Small intestine (tissue), 4 donors: ENCODE results near the gene USP17L11. TPM values are rescaled to one million over a fixed set of nuclear protein-coding genes. Genes with fewer than 3 reads are reported as not detected.

Source experiments
- polyA plus RNA-seq, 4 donors: library from polyadenylated mRNA; stranded (reverse) in 3 of 4; unstranded in 1 of 4; fragments of 200-250 nt in 3 of 4; fragments of 120-200 nt in 1 of 4; gene quantifications; one replicate each; pipeline versions ENCODE4 v1.2.1 to v1.2.3, GENCODE V29; 2013
- donor health status: healthy with polysubstance abuse.
- donor health status: Bipolar disorder and iron deficiency.
- donor health status: healthy.

The USP17L11 gene
- polyA plus RNA-seq, 4 donors = not detected

Other genes with a start within 250 kb of the USP17L11 start
- gene FAM90A26, start 45.0 kb upstream of the USP17L11 start, polyA plus RNA-seq = not detected
- gene USP17L10, start 4.7 kb upstream of the USP17L11 start, polyA plus RNA-seq = not detected
- not detected for gene USP17L12, start 4.7 kb downstream of the USP17L11 start, polyA plus RNA-seq
- not detected for gene USP17L13, start 9.5 kb downstream of the USP17L11 start, polyA plus RNA-seq
- gene USP17L15, start 19.0 kb downstream of the USP17L11 start, polyA plus RNA-seq = not detected
- gene USP17L17, start 28.5 kb downstream of the USP17L11 start, polyA plus RNA-seq = not detected
- not detected for gene USP17L18, start 33.2 kb downstream of the USP17L11 start, polyA plus RNA-seq
- not detected for gene USP17L19, start 38.0 kb downstream of the USP17L11 start, polyA plus RNA-seq
- not detected for gene USP17L20, start 42.7 kb downstream of the USP17L11 start, polyA plus RNA-seq
- not detected for gene USP17L21, start 47.5 kb downstream of the USP17L11 start, polyA plus RNA-seq
- gene USP17L22, start 52.2 kb downstream of the USP17L11 start, polyA plus RNA-seq = not detected
- not detected for gene USP17L24, start 109.8 kb downstream of the USP17L11 start, polyA plus RNA-seq
- not detected for gene USP17L25, start 114.5 kb downstream of the USP17L11 start, polyA plus RNA-seq
- not detected for gene USP17L26, start 119.3 kb downstream of the USP17L11 start, polyA plus RNA-seq
- gene USP17L5, start 124.0 kb downstream of the USP17L11 start, polyA plus RNA-seq = not detected
- gene USP17L27, start 128.7 kb downstream of the USP17L11 start, polyA plus RNA-seq = not detected
- not detected for gene USP17L28, start 133.5 kb downstream of the USP17L11 start, polyA plus RNA-seq
- not detected for gene USP17L29, start 138.2 kb downstream of the USP17L11 start, polyA plus RNA-seq
- gene USP17L30, start 147.7 kb downstream of the USP17L11 start, polyA plus RNA-seq = not detected
- gene DEFB131A, start 229.0 kb downstream of the USP17L11 start, polyA plus RNA-seq = not detected